Measurements from ENCODE around the gene RASGRF1.
"Not testable (repeated sequence)": the region's sequence is repeated elsewhere in the genome, so short reads cannot be mapped to it uniquely, and the experiment has no call there.

The RASGRF1 gene, protein sequence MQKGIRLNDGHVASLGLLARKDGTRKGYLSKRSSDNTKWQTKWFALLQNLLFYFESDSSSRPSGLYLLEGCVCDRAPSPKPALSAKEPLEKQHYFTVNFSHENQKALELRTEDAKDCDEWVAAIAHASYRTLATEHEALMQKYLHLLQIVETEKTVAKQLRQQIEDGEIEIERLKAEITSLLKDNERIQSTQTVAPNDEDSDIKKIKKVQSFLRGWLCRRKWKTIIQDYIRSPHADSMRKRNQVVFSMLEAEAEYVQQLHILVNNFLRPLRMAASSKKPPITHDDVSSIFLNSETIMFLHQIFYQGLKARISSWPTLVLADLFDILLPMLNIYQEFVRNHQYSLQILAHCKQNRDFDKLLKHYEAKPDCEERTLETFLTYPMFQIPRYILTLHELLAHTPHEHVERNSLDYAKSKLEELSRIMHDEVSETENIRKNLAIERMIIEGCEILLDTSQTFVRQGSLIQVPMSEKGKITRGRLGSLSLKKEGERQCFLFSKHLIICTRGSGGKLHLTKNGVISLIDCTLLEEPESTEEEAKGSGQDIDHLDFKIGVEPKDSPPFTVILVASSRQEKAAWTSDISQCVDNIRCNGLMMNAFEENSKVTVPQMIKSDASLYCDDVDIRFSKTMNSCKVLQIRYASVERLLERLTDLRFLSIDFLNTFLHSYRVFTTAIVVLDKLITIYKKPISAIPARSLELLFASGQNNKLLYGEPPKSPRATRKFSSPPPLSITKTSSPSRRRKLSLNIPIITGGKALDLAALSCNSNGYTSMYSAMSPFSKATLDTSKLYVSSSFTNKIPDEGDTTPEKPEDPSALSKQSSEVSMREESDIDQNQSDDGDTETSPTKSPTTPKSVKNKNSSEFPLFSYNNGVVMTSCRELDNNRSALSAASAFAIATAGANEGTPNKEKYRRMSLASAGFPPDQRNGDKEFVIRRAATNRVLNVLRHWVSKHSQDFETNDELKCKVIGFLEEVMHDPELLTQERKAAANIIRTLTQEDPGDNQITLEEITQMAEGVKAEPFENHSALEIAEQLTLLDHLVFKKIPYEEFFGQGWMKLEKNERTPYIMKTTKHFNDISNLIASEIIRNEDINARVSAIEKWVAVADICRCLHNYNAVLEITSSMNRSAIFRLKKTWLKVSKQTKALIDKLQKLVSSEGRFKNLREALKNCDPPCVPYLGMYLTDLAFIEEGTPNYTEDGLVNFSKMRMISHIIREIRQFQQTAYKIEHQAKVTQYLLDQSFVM (N-terminal part only)

DNA sequence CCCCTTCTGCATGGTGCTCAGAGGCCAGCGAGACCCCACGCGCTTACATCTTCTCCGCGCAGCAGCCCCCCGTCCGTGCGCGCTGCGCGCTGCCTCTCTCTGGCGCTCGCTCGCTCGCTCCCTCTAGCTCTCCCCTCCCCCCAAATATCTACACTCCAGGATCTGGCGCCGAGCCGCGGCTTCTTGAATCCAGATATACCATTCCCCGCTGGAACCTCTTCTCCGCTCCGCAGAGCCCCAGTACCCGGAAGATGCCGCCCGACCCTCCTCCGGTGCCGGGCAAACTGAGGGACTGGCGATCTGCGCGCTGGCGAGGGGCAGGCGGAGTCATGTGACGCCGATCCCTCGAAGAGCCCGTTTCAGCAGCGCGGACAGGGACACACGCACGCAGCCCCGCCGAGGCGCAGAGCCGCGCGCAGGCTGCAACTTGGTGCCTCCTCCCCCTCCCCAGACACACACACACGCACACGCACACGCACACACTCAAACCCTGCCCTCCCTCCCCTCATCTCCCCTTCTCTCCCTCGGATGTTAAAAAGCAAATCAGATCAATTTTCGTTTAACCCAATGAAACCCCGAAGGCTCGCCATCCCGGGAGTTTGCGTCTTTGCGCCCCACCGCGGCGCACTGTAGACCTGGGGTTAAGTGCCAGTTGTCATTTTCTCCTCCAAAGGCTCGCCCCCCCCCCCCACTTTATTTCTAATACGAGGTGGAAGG is at the start of gene RASGRF1:
Gene RASGRF1, minus strand, starts transcription at position 294 of the 717 bp plus-strand sequence. Its CDS starts 282 bp downstream, at position 12.
- DNase-seq (ENCODE audit: low spot score), result no peak

DNA sequence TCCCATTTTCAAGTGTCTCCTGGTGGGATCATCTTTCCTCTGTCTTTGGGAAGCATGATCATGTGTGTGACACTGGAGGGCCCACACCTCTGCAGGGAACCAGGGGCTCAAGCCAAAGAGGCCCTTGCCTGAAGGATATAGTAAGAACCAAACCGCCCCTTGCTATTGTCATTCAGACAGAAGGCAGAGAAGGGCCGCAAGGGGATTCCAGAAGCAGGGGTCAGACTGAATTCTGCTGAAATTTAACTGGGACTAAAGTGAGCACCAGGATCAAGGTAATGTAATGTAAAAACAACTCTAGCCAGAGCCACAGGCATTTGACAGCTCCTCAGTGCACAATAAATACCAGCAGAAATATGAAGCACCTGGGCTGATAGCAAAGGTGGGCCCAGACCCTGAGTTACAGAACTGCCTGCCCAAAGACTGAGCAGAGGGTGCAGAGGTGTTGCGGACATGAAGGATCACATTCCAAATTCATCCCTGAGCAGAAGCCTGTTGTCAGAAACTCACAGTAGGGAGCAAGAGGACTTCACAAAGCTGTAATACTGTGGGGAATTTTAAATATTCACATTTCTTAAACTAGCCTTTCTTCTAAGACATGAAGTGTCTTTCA is 46.0 kb upstream of the RASGRF1 start:
- no peak for DNase-seq (ENCODE audit: low spot score)

DNA sequence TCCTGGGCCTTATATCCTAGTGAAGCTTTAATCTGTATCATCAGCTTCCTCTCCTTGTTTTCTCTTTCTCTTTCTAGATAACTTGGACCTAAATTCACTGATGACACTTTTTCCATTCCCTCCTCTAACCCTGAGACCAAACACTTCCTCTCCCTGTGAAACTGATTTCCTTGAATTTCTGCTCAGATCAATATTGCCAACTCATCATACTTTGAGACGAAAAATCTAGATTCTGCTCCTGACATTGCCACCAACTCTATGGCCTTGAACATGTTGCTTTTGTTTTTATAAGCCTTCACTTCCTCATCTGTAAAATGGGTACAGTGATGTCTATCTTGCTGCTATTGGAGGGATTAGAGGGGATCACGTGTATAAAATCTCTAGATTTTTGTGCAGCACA is 42.7 kb upstream of the RASGRF1 start:
- no peak for DNase-seq (ENCODE audit: low spot score)

DNA sequence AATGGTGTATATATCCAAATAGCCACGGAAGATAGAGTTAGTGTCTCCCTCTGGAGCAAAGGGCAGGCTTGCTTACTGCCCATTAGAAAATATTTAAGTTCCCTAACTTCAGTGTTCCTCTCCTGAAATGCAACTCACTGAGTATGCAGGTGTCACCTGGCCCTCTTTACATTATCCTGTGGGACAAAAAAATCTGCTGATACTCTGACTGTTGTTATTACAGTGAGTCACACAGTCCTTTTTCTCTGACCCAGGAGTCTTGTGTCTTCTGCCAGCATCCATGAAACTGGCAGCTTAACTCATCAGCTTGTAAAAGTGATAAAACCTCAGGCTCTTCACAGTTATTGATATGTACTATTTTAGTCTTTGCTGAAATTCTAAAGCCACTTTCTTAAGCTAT is 42.2 kb upstream of the RASGRF1 start:
- DNase-seq (ENCODE audit: low spot score), result no peak

DNA sequence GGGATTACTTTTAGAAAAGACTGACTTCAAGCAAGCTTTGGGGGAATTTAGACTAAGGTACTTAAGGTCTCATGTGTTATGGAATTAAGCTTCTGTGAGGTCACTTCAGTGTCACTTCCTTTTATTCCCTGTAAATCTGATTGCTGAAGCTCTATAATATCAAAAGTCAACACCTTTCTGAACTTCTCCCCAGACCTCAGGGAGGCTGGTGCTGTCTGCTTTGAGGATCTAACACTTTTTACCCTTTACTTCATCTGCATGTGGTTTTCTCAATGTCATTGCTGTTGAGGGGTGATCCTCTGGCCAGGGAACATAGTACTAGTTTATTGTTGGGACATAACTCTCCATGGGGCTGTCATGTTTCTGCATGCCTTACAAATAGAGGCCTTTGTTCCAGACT is 41.8 kb upstream of the RASGRF1 start:
- DNase-seq (ENCODE audit: low spot score), result no peak

DNA sequence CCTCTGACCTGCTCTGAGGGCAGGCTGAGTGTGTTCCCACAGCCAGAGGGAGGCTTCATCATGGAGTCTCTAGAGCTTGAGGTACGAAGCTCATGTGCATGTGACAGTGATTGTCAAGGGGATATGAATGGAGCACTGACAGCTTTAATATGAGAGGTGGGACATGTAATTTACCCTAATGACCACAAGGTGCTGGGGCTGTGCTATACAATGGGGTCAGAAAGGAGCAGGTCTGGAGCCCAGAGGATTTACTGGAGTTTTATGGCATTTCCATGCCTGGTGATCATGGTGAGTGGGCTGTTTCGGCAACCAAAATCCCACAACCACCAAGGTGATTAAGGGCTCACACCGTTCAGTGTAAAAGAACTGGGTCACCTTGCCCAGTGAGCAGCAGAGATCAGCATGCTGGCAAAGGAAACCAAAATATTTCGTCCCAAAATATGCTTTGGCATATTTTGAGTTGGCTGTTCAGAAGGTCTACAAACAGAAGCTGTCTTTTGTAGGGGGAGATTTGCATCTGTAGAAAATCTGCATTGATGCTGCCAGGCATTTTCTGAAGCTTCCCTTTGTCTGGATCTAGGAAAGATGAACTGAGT is 40.1 kb upstream of the RASGRF1 start:
- no peak for DNase-seq (ENCODE audit: low spot score)

DNA sequence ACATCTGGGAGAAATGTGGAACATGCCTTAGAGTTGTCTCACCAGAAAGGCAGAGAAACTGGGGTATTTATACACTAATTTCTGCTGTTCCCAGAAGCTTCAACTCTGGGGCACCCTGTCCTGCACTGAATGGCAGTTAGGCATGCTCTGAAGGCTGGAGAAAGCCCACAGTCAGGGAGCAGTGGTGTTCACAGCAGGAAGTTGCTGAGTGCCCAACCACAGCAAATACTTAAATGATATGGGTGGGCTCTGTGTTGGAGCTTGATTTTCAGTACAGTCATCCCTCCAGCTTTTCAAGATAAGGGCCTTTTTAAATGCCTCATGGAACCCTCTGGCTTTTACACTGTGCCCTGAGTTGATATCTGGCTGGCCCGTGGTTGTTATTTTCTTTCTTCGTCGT is 38.7 kb upstream of the RASGRF1 start:
- DNase-seq (ENCODE audit: low spot score), result no peak

DNA sequence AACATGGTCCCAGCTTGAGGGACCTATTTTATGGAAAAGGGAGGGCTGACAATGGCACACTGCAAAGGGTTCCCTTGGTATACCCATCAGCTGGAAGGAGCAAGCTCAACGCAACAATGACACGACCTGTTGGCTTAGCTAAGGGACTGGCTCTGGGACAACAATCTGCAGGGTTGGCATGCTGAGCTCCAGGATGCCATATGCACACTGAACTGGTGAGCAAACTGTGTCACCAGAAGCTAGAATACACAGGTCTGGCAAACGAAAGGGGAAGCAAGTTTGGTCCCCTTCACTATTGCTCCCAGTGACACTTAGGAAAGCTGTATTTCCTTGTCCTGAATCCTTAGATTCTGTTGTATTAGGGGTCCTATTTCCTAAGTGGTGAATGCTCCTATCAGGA is 38.0 kb upstream of the RASGRF1 start:
- no peak for DNase-seq (ENCODE audit: low spot score)

DNA sequence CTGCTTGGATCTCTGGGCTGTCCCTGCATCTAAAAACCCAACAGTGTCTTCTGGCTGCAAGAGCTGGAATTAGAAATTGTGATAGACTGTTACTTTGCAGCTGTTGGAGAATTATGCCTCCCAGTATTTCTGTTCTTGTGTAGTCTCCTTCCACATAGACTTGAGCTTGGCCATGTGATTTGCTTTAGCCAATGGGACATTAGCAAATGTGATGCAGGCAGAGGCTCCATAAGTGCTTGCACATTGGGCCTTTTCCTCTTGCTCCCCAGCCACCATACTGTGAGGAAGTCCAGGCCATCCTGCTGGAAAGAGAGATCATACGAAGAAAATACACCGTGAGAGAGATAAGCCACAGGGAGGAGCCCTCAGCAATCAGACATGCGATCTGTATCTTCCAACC is 33.8 kb upstream of the RASGRF1 start:
- DNase-seq (ENCODE audit: low spot score), result no peak

DNA sequence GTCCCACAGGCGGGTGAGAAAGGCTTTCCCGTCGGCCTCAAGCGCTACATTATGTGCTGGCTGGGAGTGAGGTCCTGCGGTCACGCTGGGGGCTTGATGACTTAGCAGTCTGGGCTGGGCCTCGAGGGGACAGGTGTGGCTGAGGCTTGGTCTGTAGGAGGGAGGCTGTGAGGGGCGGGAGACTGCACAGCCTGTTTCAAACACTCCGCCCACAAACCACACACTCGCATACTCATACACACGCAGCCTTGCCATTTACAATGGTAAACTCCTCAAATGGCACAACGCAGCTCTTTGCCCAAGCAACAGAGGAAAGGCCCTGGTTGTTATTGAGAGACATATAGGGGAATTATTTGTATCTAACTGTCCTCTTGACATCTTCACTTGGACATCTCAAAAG is 32.4 kb upstream of the RASGRF1 start:
- no peak for DNase-seq (ENCODE audit: low spot score)

DNA sequence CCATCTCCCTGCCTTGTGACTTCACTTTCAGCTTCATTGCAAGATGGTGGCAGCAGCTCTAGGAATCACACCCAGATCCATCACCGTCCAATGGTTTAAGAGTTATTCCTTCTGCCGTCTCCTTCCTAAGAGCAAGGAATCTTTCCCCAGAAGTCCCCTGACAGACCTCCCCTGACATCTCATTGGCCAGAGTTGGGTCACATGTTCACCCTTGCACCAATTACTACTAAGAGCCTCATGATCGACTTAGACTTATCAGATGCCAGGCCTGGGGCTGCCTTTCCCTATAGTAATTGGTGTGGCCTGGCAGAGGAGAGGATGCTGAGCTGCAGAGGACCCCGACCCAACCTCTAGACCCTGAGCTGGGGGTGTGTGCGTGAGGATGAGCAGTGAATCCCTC is 31.8 kb upstream of the RASGRF1 start:
- no peak for DNase-seq (ENCODE audit: low spot score)

DNA sequence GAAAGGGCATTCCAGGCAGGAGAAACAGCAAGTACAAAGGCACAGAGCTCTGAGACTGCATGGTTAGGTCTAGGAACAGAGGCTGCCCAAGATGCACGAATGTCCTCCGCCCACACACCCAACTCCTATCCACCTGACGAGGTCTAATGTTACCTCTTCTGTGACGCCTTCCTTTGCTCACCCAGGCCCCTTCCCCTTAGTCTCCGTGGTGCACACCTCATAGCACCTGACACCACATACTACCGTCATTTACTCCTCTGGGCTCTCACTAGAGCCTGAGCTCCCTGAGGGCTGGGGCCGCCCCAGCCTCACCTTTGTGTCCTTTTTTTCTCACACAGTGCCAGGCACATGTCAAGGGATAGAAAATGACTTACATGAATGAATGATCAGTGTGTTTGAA is 31.0 kb upstream of the RASGRF1 start:
- no peak for DNase-seq (ENCODE audit: low spot score)

DNA sequence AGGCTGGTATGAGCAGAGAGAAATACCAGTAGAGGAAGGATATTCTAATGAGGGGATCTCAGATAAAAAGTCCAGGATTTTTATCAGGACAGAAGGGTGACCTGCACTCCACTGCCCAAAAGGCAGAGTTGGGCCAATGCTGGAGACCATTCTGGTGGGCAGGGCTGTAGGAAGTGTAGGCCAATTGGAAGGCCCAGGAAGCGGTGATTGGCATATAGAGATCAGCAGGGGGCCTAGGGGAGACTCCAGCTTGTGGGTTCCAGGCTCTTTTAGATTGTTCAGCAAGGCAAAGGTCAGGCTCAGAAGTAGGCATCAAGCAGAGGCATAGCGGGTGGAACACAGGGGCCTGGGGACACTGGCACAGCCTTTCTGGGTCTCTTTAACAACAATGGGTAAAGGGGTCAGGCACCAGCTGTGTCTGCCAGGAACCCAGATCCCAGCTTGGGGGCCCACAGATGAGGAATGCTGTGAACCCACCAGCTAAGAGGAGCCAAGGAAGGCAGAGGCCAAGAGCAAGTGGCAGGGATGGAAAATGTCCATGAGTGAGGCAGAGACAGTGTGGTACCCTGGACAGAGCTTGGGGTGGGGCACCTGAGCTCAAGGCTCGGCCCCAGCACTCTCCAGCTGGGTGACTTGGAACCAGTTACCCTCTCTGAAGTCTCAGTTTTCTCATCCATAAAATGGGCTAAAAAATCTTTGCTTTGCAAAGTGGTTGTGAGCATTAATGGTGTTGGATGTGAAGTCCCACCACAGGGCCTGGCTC is 27.0 kb upstream of the RASGRF1 start:
- DNase-seq (ENCODE audit: low spot score), result no peak

DNA sequence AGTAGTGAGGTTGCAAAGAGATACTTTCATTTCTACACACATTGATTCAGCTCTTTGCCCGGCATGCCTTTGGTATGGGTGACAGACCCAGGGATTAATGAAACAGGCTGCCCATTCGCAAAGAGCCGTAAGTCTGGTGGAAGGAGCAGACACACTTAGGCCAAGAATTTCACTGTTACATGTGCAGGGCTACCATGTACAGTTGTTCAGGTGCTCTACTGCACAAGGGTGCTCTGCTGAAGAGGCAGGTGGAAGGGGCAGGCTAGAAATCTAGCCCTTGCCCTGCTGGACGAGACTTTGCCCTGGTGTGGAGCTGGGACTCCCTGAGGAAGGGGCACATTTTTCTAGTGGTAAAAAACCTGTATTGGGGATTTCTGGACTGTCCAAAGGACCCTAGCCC is 26.2 kb upstream of the RASGRF1 start:
- no peak for DNase-seq (ENCODE audit: low spot score)

DNA sequence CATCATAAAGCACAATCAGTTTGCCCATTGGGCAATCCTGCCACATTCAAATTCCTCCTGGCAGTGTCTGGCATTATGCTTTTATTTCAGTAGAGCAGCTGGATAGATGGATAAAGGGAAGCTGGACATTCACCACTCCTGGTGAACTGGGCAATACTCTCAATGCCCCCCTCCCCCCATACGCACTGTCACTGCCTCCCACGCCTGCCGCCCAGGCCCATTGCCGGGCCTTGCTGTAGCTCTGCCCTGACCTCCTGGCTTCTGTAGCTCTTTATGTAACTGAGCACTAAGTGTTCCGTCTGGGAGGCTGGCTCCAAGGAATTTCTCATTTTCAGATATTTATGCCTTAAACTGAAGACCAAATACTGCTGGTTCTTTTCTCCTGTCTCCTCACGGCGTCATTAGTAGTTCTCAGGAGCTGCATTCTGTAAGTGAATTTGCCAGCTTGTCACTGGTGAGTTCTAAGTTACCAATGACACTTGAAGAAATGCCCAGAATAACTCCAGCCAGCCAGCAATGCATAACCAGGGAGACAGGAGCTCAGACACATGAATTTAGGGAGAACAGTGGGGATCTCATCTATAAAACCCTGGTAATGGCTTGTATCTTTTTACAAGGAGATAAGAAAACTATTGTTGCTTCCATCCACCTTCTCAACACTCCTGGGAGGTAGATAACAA is 25.5 kb upstream of the RASGRF1 start:
- no peak for DNase-seq (ENCODE audit: low spot score)

DNA sequence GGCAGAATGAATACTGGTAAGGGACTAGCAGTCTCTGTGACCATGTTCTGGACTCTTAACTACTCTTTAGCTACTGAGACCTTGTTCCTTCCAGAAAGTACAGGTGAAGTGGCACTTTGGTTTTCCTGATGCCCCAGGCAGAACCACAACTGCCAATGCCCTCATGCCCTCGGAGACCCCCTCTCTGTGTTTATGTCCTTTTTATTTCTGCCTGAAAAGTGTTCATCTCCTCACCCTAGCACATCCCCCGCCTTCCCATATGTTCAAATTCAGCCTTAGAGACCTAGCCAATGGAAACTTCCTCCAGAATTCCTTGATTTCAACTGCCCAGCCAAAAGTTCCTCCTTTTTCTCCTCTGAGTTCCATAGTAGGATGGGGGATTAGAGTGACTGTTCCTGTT is 23.3 kb upstream of the RASGRF1 start:
- no peak for DNase-seq (ENCODE audit: low spot score)

DNA sequence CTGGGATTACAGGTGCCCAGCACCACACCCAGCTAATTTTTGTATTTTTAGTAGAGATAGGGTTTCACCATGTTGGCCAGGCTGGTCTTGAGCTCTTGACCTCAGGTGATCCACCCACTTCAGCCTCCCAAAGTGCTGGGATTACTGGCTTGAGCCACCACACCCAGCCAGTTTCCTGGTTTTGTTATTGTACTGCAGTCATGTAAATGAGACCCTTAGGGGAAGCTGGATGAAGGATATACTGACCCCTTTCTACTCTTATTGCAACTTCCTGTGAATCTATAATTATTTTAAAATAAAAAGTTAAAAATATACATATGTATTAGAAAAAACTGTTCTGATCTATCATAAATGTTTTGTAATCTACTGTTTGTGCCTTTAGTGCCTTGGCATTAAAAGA is 20.8 kb upstream of the RASGRF1 start:
- DNase-seq (ENCODE audit: low spot score), result not testable (repeated sequence)

DNA sequence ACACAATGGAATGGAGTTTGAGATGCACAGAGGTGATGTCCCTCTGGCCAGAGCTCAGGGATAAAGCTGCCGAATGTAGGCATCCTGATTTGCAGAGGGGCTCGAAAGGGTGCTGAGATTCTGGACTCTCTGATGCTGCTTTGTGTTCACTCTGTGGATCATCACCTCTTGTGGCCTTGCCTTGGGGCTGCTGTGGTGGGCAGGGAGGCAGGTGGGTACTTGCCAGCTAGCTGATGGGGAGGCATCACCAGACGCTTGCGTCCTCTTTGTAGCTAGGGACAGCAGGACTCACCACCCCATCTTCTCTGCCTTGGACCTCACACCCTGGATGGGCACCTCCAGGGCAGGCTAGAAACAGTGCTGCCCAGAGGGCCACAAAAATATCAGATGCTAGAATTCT is 14.6 kb upstream of the RASGRF1 start:
- no peak for DNase-seq (ENCODE audit: low spot score)

DNA sequence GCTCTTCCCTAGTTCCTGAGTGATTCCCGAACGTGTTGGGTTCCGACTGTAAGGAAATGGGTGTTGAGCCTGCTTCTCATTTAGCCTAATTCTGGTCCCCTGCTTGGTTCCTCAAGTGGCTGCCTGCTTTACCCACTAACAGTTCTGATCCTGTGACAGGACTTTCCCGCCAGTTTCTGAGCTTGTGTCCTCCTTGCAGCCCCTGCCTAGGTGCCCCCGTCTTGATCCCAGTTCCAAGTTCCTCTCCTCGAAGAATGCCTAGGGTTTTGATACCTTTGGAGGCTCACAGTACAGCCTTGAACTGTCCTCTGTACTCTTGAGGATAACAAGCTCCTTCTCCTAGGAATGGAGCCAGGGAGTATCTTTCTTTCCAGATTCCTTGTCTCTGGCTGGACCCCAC is 12.0 kb upstream of the RASGRF1 start:
- DNase-seq (ENCODE audit: low spot score), result no peak
